ENCODE measurements around the gene HASPIN.

The HASPIN gene

GRCh38 chr17:3768769-3769168, 45.1 kb downstream of the HASPIN start:
- DNase-seq: no peak

GRCh38 chr17:3770466-3770865, 46.8 kb downstream of the HASPIN start:
- DNase-seq: peak in 1 of 4 experiments; percentile 16

- DNase-seq: no peak
These were observed 47.4 kb downstream of the HASPIN start for GRCh38 chr17:3771140-3771539.

DNA sequence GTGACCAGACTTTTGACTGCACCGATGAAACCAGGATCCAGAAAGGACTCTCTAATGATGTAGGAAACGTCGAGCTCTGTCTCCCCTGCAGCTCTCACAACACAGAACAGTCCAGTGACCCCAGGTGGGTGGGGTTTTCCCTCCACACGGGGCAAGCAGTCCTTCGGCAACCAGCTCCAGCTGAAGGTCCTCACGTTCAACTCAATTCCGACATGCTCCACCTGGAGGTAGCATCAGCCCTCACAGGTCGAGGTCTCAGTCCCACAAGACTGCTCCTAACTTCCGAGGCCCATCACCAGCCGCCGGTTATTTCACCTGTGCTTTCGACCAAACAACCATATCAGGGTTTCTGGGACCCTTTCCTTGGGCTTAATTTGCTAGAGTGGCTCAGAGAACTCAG, 49.1 kb downstream of the HASPIN start:
- DNase-seq: no peak

DNA sequence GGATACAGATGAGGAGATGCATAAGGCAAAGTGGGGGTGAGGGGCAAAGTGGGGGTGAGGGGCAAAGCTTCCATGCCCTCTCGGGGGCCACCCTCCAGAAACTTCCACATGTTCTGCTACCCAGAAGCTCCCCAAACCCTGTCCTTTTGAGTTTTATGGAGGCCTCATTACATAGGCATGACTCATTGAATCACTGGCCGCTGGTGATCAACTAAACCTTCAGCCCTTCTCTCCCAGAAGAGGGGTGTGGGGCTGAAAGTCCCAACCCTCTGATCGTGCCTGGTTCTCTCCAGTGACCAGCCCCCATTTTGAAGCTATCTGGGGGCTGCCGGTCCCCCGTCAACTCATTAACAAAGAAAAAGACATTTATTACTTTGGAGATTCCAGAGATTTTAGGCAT, 49.8 kb downstream of the HASPIN start:
- DNase-seq: no peak

DNA sequence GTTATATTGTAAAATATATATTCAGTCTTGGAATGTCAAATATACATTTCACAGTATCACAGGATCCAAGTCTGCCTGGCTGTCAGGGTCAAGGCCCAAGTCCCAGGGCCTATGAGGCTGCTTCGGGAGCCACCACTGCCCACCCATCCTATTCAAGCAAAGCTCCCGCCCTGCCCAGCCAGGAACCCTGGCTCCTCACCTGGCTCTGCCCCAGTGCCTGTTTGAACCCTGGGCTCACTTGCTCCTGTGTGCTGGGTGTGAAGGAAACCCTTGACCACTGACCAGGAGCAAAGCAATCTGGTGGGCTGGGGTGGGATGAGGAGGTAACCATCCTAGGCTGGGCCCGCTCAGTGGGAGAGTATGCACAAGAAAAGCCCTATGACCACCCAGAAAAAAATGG, 50.3 kb downstream of the HASPIN start:
- no peak for DNase-seq
